HEK293 (cell line): Measurements from ENCODE around the gene KLF7.

ENCODE experiments used
- ZBTB17 ChIP-seq: fragments of 450-650 bp; formaldehyde crosslinking; IDR thresholded peaks from 2 replicates; pipeline ENCODE4 v1.5.1; 2016; ENCODE audit warnings: missing biosample characterization, missing genetic modification characterization
- ZNF175 ChIP-seq: fragments of 450-650 bp; formaldehyde crosslinking; IDR thresholded peaks from 2 replicates; pipeline ENCODE4 v1.5.1; 2016; ENCODE audit warnings: missing biosample characterization, missing genetic modification characterization
- ZNF571 ChIP-seq: fragments of 450-650 bp; formaldehyde crosslinking; IDR thresholded peaks from 2 replicates; pipeline ENCODE4 v1.5.0; 2017; ENCODE audit warnings: missing biosample characterization, missing genetic modification characterization
- ZNF629 ChIP-seq: fragments of 450-650 bp; formaldehyde crosslinking; IDR thresholded peaks from 2 replicates; pipeline ENCODE4 v1.5.1; 2017; ENCODE audit warnings: missing biosample characterization, missing genetic modification characterization
- ZNF660 ChIP-seq: fragments of 450-650 bp; IDR thresholded peaks from 2 replicates; pipeline ENCODE4 v1.5.1; 2018; ENCODE audit warnings: missing biosample characterization, mild to moderate bottlenecking, missing genetic modification characterization
- TF ChIP-seq, protein P1 (sequence below): fragments of 450-650 bp; formaldehyde crosslinking; IDR thresholded peaks from 2 replicates; pipeline ENCODE4 v1.5.1; 2016; ENCODE audit warnings: missing biosample characterization, missing genetic modification characterization
- TF ChIP-seq, protein P2 (sequence below): fragments of 450-650 bp; formaldehyde crosslinking; IDR thresholded peaks from 2 replicates; pipeline ENCODE4 v1.5.1; 2016; ENCODE audit warnings: missing biosample characterization, missing genetic modification characterization
- TF ChIP-seq, protein P3 (sequence below): fragments of 450-650 bp; formaldehyde crosslinking; IDR thresholded peaks from 2 replicates; pipeline ENCODE4 v1.5.1; 2016; ENCODE audit warnings: missing biosample characterization, missing genetic modification characterization

DNA sequence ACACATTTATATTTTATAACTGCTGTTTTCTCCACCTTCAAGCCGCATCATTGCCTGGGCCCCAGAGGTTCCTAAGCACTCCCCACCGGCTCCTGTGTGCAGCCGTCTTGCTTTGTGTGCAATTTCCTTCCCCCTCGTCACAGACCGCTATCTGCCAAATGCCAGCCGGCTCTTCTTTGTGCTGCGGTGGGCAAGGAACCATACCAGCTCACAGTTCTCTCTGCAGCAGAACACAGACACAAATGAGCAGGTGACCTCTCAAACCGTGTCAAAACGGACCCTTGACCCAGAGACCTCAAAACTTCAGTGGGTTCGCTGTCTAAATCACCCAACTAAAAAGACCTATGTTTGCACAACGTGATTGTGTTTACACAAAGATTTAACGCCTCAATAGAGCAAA is 58.2 kb downstream of the KLF7 start:
- TF ChIP-seq ZNF660 (tag by site-specific recombination) (no peak), ZNF571 (tag by site-specific recombination) (no peak), ZBTB17 (no peak), ZNF629 (tag by site-specific recombination) (no peak), ZNF175 (tag by site-specific recombination) (no peak)
- TF ChIP-seq, protein P1, sequence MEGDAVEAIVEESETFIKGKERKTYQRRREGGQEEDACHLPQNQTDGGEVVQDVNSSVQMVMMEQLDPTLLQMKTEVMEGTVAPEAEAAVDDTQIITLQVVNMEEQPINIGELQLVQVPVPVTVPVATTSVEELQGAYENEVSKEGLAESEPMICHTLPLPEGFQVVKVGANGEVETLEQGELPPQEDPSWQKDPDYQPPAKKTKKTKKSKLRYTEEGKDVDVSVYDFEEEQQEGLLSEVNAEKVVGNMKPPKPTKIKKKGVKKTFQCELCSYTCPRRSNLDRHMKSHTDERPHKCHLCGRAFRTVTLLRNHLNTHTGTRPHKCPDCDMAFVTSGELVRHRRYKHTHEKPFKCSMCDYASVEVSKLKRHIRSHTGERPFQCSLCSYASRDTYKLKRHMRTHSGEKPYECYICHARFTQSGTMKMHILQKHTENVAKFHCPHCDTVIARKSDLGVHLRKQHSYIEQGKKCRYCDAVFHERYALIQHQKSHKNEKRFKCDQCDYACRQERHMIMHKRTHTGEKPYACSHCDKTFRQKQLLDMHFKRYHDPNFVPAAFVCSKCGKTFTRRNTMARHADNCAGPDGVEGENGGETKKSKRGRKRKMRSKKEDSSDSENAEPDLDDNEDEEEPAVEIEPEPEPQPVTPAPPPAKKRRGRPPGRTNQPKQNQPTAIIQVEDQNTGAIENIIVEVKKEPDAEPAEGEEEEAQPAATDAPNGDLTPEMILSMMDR: no peak
- TF ChIP-seq, protein P2, sequence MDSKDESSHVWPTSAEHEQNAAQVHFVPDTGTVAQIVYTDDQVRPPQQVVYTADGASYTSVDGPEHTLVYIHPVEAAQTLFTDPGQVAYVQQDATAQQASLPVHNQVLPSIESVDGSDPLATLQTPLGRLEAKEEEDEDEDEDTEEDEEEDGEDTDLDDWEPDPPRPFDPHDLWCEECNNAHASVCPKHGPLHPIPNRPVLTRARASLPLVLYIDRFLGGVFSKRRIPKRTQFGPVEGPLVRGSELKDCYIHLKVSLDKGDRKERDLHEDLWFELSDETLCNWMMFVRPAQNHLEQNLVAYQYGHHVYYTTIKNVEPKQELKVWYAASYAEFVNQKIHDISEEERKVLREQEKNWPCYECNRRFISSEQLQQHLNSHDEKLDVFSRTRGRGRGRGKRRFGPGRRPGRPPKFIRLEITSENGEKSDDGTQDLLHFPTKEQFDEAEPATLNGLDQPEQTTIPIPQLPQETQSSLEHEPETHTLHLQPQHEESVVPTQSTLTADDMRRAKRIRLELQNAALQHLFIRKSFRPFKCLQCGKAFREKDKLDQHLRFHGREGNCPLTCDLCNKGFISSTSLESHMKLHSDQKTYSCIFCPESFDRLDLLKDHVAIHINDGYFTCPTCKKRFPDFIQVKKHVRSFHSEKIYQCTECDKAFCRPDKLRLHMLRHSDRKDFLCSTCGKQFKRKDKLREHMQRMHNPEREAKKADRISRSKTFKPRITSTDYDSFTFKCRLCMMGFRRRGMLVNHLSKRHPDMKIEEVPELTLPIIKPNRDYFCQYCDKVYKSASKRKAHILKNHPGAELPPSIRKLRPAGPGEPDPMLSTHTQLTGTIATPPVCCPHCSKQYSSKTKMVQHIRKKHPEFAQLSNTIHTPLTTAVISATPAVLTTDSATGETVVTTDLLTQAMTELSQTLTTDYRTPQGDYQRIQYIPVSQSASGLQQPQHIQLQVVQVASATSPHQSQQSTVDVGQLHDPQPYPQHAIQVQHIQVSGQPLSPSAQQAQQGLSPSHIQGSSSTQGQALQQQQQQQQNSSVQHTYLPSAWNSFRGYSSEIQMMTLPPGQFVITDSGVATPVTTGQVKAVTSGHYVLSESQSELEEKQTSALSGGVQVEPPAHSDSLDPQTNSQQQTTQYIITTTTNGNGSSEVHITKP (tag by site-specific recombination): no peak
- TF ChIP-seq, protein P3, sequence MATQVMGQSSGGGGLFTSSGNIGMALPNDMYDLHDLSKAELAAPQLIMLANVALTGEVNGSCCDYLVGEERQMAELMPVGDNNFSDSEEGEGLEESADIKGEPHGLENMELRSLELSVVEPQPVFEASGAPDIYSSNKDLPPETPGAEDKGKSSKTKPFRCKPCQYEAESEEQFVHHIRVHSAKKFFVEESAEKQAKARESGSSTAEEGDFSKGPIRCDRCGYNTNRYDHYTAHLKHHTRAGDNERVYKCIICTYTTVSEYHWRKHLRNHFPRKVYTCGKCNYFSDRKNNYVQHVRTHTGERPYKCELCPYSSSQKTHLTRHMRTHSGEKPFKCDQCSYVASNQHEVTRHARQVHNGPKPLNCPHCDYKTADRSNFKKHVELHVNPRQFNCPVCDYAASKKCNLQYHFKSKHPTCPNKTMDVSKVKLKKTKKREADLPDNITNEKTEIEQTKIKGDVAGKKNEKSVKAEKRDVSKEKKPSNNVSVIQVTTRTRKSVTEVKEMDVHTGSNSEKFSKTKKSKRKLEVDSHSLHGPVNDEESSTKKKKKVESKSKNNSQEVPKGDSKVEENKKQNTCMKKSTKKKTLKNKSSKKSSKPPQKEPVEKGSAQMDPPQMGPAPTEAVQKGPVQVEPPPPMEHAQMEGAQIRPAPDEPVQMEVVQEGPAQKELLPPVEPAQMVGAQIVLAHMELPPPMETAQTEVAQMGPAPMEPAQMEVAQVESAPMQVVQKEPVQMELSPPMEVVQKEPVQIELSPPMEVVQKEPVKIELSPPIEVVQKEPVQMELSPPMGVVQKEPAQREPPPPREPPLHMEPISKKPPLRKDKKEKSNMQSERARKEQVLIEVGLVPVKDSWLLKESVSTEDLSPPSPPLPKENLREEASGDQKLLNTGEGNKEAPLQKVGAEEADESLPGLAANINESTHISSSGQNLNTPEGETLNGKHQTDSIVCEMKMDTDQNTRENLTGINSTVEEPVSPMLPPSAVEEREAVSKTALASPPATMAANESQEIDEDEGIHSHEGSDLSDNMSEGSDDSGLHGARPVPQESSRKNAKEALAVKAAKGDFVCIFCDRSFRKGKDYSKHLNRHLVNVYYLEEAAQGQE (tag by site-specific recombination): no peak
